ENCODE results near the gene ORM1.

ORM1 gene

GRCh38 chr9:114341152-114341830 lies 18.4 kb downstream of the ORM1 start:
- Histone ChIP-seq H2AFZ (ENCODE audit: low read length) (no peak overlapping the region), H3K9ac (ENCODE audit: low read length) (no peak overlapping the region), H4K20me1 (ENCODE audit: insufficient read depth, low read length) (no peaks in the 10 kb centered on the region), H3K36me3 (ENCODE audit: insufficient read depth, low read length) (peaks cover 94% of the 10 kb centered on the region), H3K4me3 (ENCODE audit: low read depth, low read length, poor library complexity, severe bottlenecking) (no peak overlapping the region), H3K27ac (ENCODE audit: low read depth, low read length, poor library complexity, severe bottlenecking) (no peak overlapping the region), H3K4me1 (ENCODE audit: insufficient read depth, low read length, severe bottlenecking) (no peaks in the 10 kb centered on the region), H3K9me3 (ENCODE audit: low read length) (no peaks in the 10 kb centered on the region), H3F3A (ENCODE audit: insufficient read depth, low read length) (no peaks in the 10 kb centered on the region), H3K27me3 (ENCODE audit: insufficient read depth, low read length) (no peaks in the 10 kb centered on the region), H3K4me2 (ENCODE audit: low read length) (no peak overlapping the region), H3K79me2 (ENCODE audit: insufficient read depth, low read length) (no peaks in the 10 kb centered on the region), H3K9me2 (ENCODE audit: low read depth, low read length) (no peaks in the 10 kb centered on the region)
- no peak for TF ChIP-seq EZH2 (IDR thresholded peaks at IDR 0.05; ENCODE audit: borderline replicate concordance, low read length)
- no peak for TF ChIP-seq CTCF (IDR thresholded peaks at IDR 0.05; ENCODE audit: low read length)

GRCh38 chr9:114341991-114342390 lies 19.1 kb downstream of the ORM1 start:
- no peaks in the 10 kb centered on the region for H4K20me1 ChIP-seq (ENCODE audit: insufficient read depth, low read length)
- no peak overlapping the region for H3K27ac ChIP-seq (ENCODE audit: low read depth, low read length, poor library complexity, severe bottlenecking)
- H2AFZ ChIP-seq (ENCODE audit: low read length): no peak overlapping the region
- no peaks in the 10 kb centered on the region for H3K9me2 ChIP-seq (ENCODE audit: low read depth, low read length)
- H3K4me1 ChIP-seq (ENCODE audit: insufficient read depth, low read length, severe bottlenecking): no peaks in the 10 kb centered on the region
- no peaks in the 10 kb centered on the region for H3K79me2 ChIP-seq (ENCODE audit: insufficient read depth, low read length)
- no peaks in the 10 kb centered on the region for H3K27me3 ChIP-seq (ENCODE audit: insufficient read depth, low read length)
- H3K4me3 ChIP-seq (ENCODE audit: low read depth, low read length, poor library complexity, severe bottlenecking): no peak overlapping the region
- H3K36me3 ChIP-seq (ENCODE audit: insufficient read depth, low read length): peaks cover 95% of the 10 kb centered on the region
- H3F3A ChIP-seq (ENCODE audit: insufficient read depth, low read length): no peaks in the 10 kb centered on the region
- no peak overlapping the region for H3K4me2 ChIP-seq (ENCODE audit: low read length)
- no peaks in the 10 kb centered on the region for H3K9me3 ChIP-seq (ENCODE audit: low read length)
- TF ChIP-seq CTCF (IDR thresholded peaks at IDR 0.05; ENCODE audit: low read length): no peak
- TF ChIP-seq EZH2 (IDR thresholded peaks at IDR 0.05; ENCODE audit: borderline replicate concordance, low read length): no peak
- no peak overlapping the region for H3K9ac ChIP-seq (ENCODE audit: low read length)

GRCh38 chr9:114342755-114343440 lies 20.0 kb downstream of the ORM1 start:
- Histone ChIP-seq H3K27ac (ENCODE audit: low read depth, low read length, poor library complexity, severe bottlenecking) (no peak overlapping the region), H3F3A (ENCODE audit: insufficient read depth, low read length) (no peaks in the 10 kb centered on the region), H3K27me3 (ENCODE audit: insufficient read depth, low read length) (no peaks in the 10 kb centered on the region), H3K4me3 (ENCODE audit: low read depth, low read length, poor library complexity, severe bottlenecking) (no peak overlapping the region), H3K9me2 (ENCODE audit: low read depth, low read length) (no peaks in the 10 kb centered on the region), H3K36me3 (ENCODE audit: insufficient read depth, low read length) (peaks cover 93% of the 10 kb centered on the region), H3K9ac (ENCODE audit: low read length) (no peak overlapping the region), H3K4me2 (ENCODE audit: low read length) (no peak overlapping the region), H2AFZ (ENCODE audit: low read length) (no peak overlapping the region), H3K79me2 (ENCODE audit: insufficient read depth, low read length) (no peaks in the 10 kb centered on the region), H4K20me1 (ENCODE audit: insufficient read depth, low read length) (no peaks in the 10 kb centered on the region), H3K4me1 (ENCODE audit: insufficient read depth, low read length, severe bottlenecking) (no peaks in the 10 kb centered on the region), H3K9me3 (ENCODE audit: low read length) (no peaks in the 10 kb centered on the region)
- TF ChIP-seq EZH2 (IDR thresholded peaks at IDR 0.05; ENCODE audit: borderline replicate concordance, low read length): no peak
- TF ChIP-seq CTCF (IDR thresholded peaks at IDR 0.05; ENCODE audit: low read length): no peak

Measured in OCI-LY1 (cell line).